Right lobe of liver (tissue), 6 donors: ENCODE results near the gene GULP1. TPM values are rescaled to one million over a fixed set of nuclear protein-coding genes. Genes with fewer than 3 reads are reported as not detected.

Experiments
- ATAC-seq, 4 donors: fragments of 200-7000 bp; cut with Tn5 transposase; one replicate each; pipeline ENCODE4 v1.9.1; 2020; ENCODE audit warnings: mild to moderate bottlenecking in 4 of 4, moderate library complexity in 4 of 4
- DNase-seq, 3 donors: peaks; one replicate each; pipeline ENCODE4 v3.0.0-alpha.2; 2020
- H3K27ac ChIP-seq, 3 donors: fragments of 200-600 bp; one replicate each; pipeline ENCODE4 v1.8.0; 2022
- H3K27me3 ChIP-seq, 2 donors: fragments of 200-600 bp; one replicate each; pipeline ENCODE4 v1.8.0; 2022
- H3K36me3 ChIP-seq, 4 donors: fragments of 200-600 bp; sonication (generic) in 1 of 4; one replicate each; pipeline versions ENCODE4 v1.5.1 to v1.8.0; 2017 to 2022; ENCODE audit warnings: control low read depth in 1 of 4
- H3K4me1 ChIP-seq, 4 donors: fragments of 200-600 bp; sonication (generic) in 1 of 4; one replicate each; pipeline versions ENCODE4 v1.5.1 to v1.8.0; 2017 to 2022; ENCODE audit warnings: control low read depth in 1 of 4
- H3K4me3 ChIP-seq, 3 donors: fragments of 200-600 bp; one replicate each; pipeline ENCODE4 v1.8.0; 2022
- H3K9me3 ChIP-seq, 4 donors: fragments of 200-600 bp; sonication (generic) in 1 of 4; one replicate each; pipeline versions ENCODE4 v1.5.1 to v1.8.0; 2017 to 2022; ENCODE audit warnings: control low read depth in 1 of 4
- CTCF ChIP-seq, 4 donors: fragments of 200-600 bp in 3 of 4; fragments of 450-650 bp in 1 of 4; IDR thresholded peaks; one replicate each; pipeline versions ENCODE4 v1.5.1 to v1.8.0; 2016 to 2022; ENCODE audit warnings: antibody characterized with exemption in 4 of 4, mild to moderate bottlenecking in 2 of 4
- POLR2A ChIP-seq: fragments of 450-650 bp; IDR thresholded peaks from one replicate; pipeline ENCODE4 v1.6.1; 2017; ENCODE audit warnings: antibody characterized with exemption, mild to moderate bottlenecking
- WGBS: methylation state at CpG from one replicate; pipeline ENCODE4 v1.1.6; 2018; ENCODE audit warnings: low coverage, low lambda C conversion rate; ENCODE audit not compliant: insufficient coverage; ENCODE audit errors: missing lambda C conversion rate; 5-methylcytosine and 5-hydroxymethylcytosine counted together
- intact Hi-C, 2 donors: fragments of 100-400 bp; cut with DNase I; formaldehyde crosslinking; loops; one replicate each; pipeline versions ENCODE4 v1.11.2 to v1.14.1; 2022
- total RNA-seq, 6 experiments: library from RNA; depleted of rRNA in 2 of 6; stranded (reverse); fragments of >200 nt in 2 of 6; fragmentation: NEBNext Ultra II Directional in 3 of 6; extraction: Animal tissue kit (Norgen Biotek cat#: 25700) in 3 of 6; gene quantifications; one replicate each; pipeline versions ENCODE4 v1.1.0 to v1.2.4, GENCODE V29; 2016 to 2023
- donor health status: DM: no; HTN: yes; CAD: no.
- donor health status: DM: no; HTN: no; CAD: no.
- donor health status: DM: no; HTN: no; CAD: no.
- donor health status: DM: no; HTN: yes; CAD: no.
- donor health status: DM: no; HTN: yes; CAD: no.

The GULP1 gene
- total RNA-seq, 6 experiments from 2014 or later: 0.42 to 4.4 (median 0.89) TPM

GRCh38 chr2:188345831-188346458 lies 54.3 kb downstream of the GULP1 start:
- H3K27ac ChIP-seq: no peak overlapping the region
- intact Hi-C loops: no loop called here
- no peaks in the 10 kb centered on the region for H3K36me3 ChIP-seq
- DNase-seq: no peak
- H3K27me3 ChIP-seq: no peaks in the 10 kb centered on the region
- TF ChIP-seq POLR2A: no peak
- no peak for TF ChIP-seq CTCF (IDR thresholded peaks at IDR 0.05)
- no peaks in the 10 kb centered on the region for H3K4me1 ChIP-seq
- 46% methylated on average over 3 of the region's 3 CpGs for WGBS
- no peak for ATAC-seq
- H3K9me3 ChIP-seq: no peaks in the 10 kb centered on the region
- H3K4me3 ChIP-seq: no peak overlapping the region

DNA sequence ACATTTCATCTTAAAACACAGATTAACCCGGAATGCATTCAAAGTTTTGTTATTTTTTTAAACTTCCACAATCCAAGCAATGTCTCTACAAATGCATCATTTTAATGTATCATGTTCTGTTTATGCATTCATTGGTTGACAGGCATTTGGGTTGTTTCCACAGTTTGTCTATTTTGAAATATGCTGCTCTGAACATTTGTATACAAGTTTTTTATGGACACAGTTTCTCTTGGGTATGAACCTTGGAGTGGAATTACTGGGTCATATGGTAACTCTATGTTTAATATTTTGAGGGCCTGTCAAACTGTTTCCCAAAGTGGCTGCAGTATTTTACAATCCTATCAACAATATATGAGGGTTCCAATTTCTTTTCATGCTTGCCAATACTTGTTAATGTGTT lies 57.3 kb downstream of the GULP1 start:
- intact Hi-C loops: no loop called here
- WGBS: 67% methylated on average over 1 of the region's 1 CpG
- TF ChIP-seq POLR2A: no peak
- TF ChIP-seq CTCF (IDR thresholded peaks at IDR 0.05): no peak
- H3K4me1 ChIP-seq: no peaks in the 10 kb centered on the region
- DNase-seq (no peak), ATAC-seq (no peak)
- no peaks in the 10 kb centered on the region for H3K9me3 ChIP-seq
- H3K27me3 ChIP-seq: no peaks in the 10 kb centered on the region
- H3K36me3 ChIP-seq: no peaks in the 10 kb centered on the region
- H3K4me3 ChIP-seq: no peak overlapping the region
- H3K27ac ChIP-seq: no peak overlapping the region

- TF ChIP-seq POLR2A: no peak
- no peak for TF ChIP-seq CTCF (IDR thresholded peaks at IDR 0.05)
- Histone ChIP-seq H3K27ac (no peak overlapping the region), H3K36me3 (no peaks in the 10 kb centered on the region), H3K27me3 (no peaks in the 10 kb centered on the region), H3K4me1 (no peaks in the 10 kb centered on the region), H3K4me3 (no peak overlapping the region), H3K9me3 (no peaks in the 10 kb centered on the region)
- ATAC-seq (no peak), DNase-seq (no peak)
- intact Hi-C loops: no loop called here
- WGBS: 57% methylated on average over 3 of the region's 5 CpGs
Observed at GRCh38 chr2:188353282-188353681, 61.6 kb downstream of the GULP1 start.

GRCh38 chr2:188360485-188361263 lies 69.0 kb downstream of the GULP1 start:
- ATAC-seq: no peak
- 67% methylated on average over 9 of the region's 9 CpGs for WGBS

More at GRCh38 chr2:188360485-188361263, 69.0 kb downstream of the GULP1 start:
- no peaks in the 10 kb centered on the region for H3K27me3 ChIP-seq
- no peaks in the 10 kb centered on the region for H3K36me3 ChIP-seq
- no peak overlapping the region for H3K4me3 ChIP-seq
- TF ChIP-seq CTCF (IDR thresholded peaks at IDR 0.05) (no peak), POLR2A (no peak)
- no peaks in the 10 kb centered on the region for H3K9me3 ChIP-seq
- no peak for DNase-seq
- H3K4me1 ChIP-seq: no peaks in the 10 kb centered on the region
- H3K27ac ChIP-seq: no peak overlapping the region
- intact Hi-C loops: no loop called here
